SK-N-SH treated with all-trans-retinoic acid at 6 μM for 48 hours (cell line): ENCODE results near the gene C11orf21.

ENCODE experiments used
- ATAC-seq: fragments of 200-7000 bp; cut with Tn5 transposase; 3 replicates; pipeline ENCODE4 v1.9.1; 2020; ENCODE audit warnings: mild to moderate bottlenecking, moderate library complexity
- BACH2 ChIP-seq: fragments of 250-450 bp; sonication (Bioruptor Pico); IDR thresholded peaks from 2 replicates; pipeline ENCODE4 v1.9.0; 2021; ENCODE audit warnings: mild to moderate bottlenecking, borderline replicate concordance
- CREB5 ChIP-seq: fragments of 250-450 bp; sonication (Bioruptor Pico); IDR thresholded peaks from 2 replicates; pipeline ENCODE4 v1.5.1; 2020; ENCODE audit warnings: low read depth, mild to moderate bottlenecking, moderate library complexity
- CSDC2 ChIP-seq: fragments of 250-450 bp; sonication (Bioruptor Pico); IDR thresholded peaks from 2 replicates; pipeline ENCODE4 v1.5.0; 2020; ENCODE audit warnings: mild to moderate bottlenecking, moderate library complexity
- ESRRG ChIP-seq: fragments of 250-450 bp; sonication (Bioruptor Pico); IDR thresholded peaks from 2 replicates; pipeline ENCODE4 v1.6.1; 2021; ENCODE audit warnings: mild to moderate bottlenecking
- GLIS3 ChIP-seq: fragments of 250-450 bp; sonication (Bioruptor Pico); IDR thresholded peaks from 2 replicates; pipeline ENCODE4 v1.5.0; 2020; ENCODE audit warnings: mild to moderate bottlenecking, moderate library complexity
- ISL1 ChIP-seq: fragments of 250-450 bp; sonication (Bioruptor Pico); IDR thresholded peaks from 2 replicates; pipeline ENCODE4 v2.1.2; 2022; ENCODE audit warnings: mild to moderate bottlenecking, moderate library complexity
- OSR1 ChIP-seq: fragments of 250-450 bp; sonication (Bioruptor Pico); IDR thresholded peaks from 2 replicates; pipeline ENCODE4 v1.8.0; 2022; ENCODE audit warnings: moderate library complexity, mild to moderate bottlenecking, inconsistent platforms
- PATZ1 ChIP-seq: fragments of 250-450 bp; sonication (Bioruptor Pico); IDR thresholded peaks from 2 replicates; pipeline ENCODE4 v1.8.0; 2020; ENCODE audit warnings: mild to moderate bottlenecking, moderate library complexity, borderline replicate concordance
- POU6F1 ChIP-seq: fragments of 250-450 bp; sonication (Bioruptor Pico); IDR thresholded peaks from 2 replicates; pipeline ENCODE4 v1.8.0; 2021; ENCODE audit warnings: low read depth, mild to moderate bottlenecking, moderate library complexity, borderline replicate concordance
- PPARA ChIP-seq: fragments of 250-450 bp; sonication (Bioruptor Pico); IDR thresholded peaks from 2 replicates; pipeline ENCODE4 v1.5.0; 2020; ENCODE audit warnings: mild to moderate bottlenecking, borderline replicate concordance
- RARB ChIP-seq: fragments of 250-450 bp; sonication (Bioruptor Pico); IDR thresholded peaks from 2 replicates; pipeline ENCODE4 v1.8.0; 2021; ENCODE audit warnings: mild to moderate bottlenecking, moderate library complexity
- SNAI2 ChIP-seq: fragments of 250-450 bp; sonication (Bioruptor Pico); IDR thresholded peaks from 2 replicates; pipeline ENCODE4 v1.5.0; 2020; ENCODE audit warnings: mild to moderate bottlenecking, moderate library complexity
- TCF4 ChIP-seq: fragments of 250-450 bp; sonication (Bioruptor Pico); IDR thresholded peaks from 2 replicates; pipeline ENCODE4 v1.8.0; 2021; ENCODE audit warnings: mild to moderate bottlenecking, moderate library complexity, borderline replicate concordance
- ZC3H10 ChIP-seq: fragments of 250-450 bp; sonication (Bioruptor Pico); IDR thresholded peaks from 2 replicates; pipeline ENCODE4 v1.5.1; 2021; ENCODE audit warnings: mild to moderate bottlenecking, moderate library complexity
- ZFP3 ChIP-seq: fragments of 250-450 bp; sonication (Bioruptor Pico); IDR thresholded peaks from 2 replicates; pipeline ENCODE4 v1.5.0; 2020; ENCODE audit warnings: mild to moderate bottlenecking, moderate library complexity
- ZFP30 ChIP-seq: fragments of 450-650 bp; formaldehyde crosslinking; IDR thresholded peaks from 2 replicates; pipeline ENCODE4 v1.5.0; 2022; ENCODE audit warnings: mild to moderate bottlenecking, moderate library complexity
- ZNF565 ChIP-seq: fragments of 450-650 bp; formaldehyde crosslinking; conservative IDR thresholded peaks from 2 replicates; pipeline ENCODE4 v1.5.0; 2020; ENCODE audit warnings: low read depth, mild to moderate bottlenecking, moderate library complexity
- ZNF70 ChIP-seq: fragments of 450-650 bp; formaldehyde crosslinking; IDR thresholded peaks from 2 replicates; pipeline ENCODE4 v1.5.0; 2020; ENCODE audit warnings: mild to moderate bottlenecking, moderate library complexity
- ZNF8 ChIP-seq: fragments of 450-650 bp; formaldehyde crosslinking; IDR thresholded peaks from 2 replicates; pipeline ENCODE4 v1.5.0; 2020; ENCODE audit warnings: mild to moderate bottlenecking, moderate library complexity

The C11orf21 gene

GRCh38 chr11:2296913-2297622, 4.7 kb downstream of the C11orf21 start:
- no peak for TF ChIP-seq POU6F1 (CRISPR knock-in tag)
- no peak for TF ChIP-seq OSR1 (CRISPR knock-in tag)
- TF ChIP-seq TCF4 (CRISPR knock-in tag): no peak
- TF ChIP-seq ISL1 (CRISPR knock-in tag): no peak
- no peak for TF ChIP-seq ZNF565 (CRISPR knock-in tag)
- no peak for TF ChIP-seq CSDC2
- TF ChIP-seq ESRRG (CRISPR knock-in tag): no peak
- no peak for TF ChIP-seq ZNF8
- ATAC-seq: no peak

- ATAC-seq: no peak
- no peak for TF ChIP-seq GLIS3 (CRISPR knock-in tag)
- TF ChIP-seq SNAI2: no peak
- no peak for TF ChIP-seq RARB (CRISPR knock-in tag)
- TF ChIP-seq ZFP3 (CRISPR knock-in tag): no peak
- TF ChIP-seq PPARA (CRISPR knock-in tag): no peak
- no peak for TF ChIP-seq BACH2 (CRISPR knock-in tag)
- TF ChIP-seq PATZ1 (CRISPR knock-in tag): no peak
- no peak for TF ChIP-seq OSR1 (CRISPR knock-in tag)
- TF ChIP-seq ZNF8: no peak
- no peak for TF ChIP-seq ZNF565 (CRISPR knock-in tag)
- no peak for TF ChIP-seq CREB5 (CRISPR knock-in tag)
- TF ChIP-seq TCF4 (CRISPR knock-in tag): no peak
- no peak for TF ChIP-seq ISL1 (CRISPR knock-in tag)
- TF ChIP-seq ZC3H10 (CRISPR knock-in tag): no peak
Measured at GRCh38 chr11:2295971-2296912, 5.5 kb downstream of the C11orf21 start.

- no peak for ATAC-seq
- no peak for TF ChIP-seq SNAI2
- no peak for TF ChIP-seq RARB (CRISPR knock-in tag)
- TF ChIP-seq POU6F1 (CRISPR knock-in tag): no peak
- no peak for TF ChIP-seq ZFP30 (CRISPR knock-in tag)
- TF ChIP-seq ZFP3 (CRISPR knock-in tag): no peak
- TF ChIP-seq PPARA (CRISPR knock-in tag): no peak
- no peak for TF ChIP-seq ESRRG (CRISPR knock-in tag)
- TF ChIP-seq ZNF70 (CRISPR knock-in tag): no peak
- TF ChIP-seq, all 23 proteins: peak for 0
Measured at GRCh38 chr11:2294926-2295290, 6.8 kb downstream of the C11orf21 start.
